Activated CD8-positive, alpha-beta T cell treated with anti-CD3 and anti-CD28 coated beads for 36 hours (primary cell): ENCODE measurements around the gene HECTD4. TPM values are rescaled to one million over a fixed set of nuclear protein-coding genes. Genes with fewer than 3 reads are reported as not detected.

Experiments used
- ATAC-seq: fragments of 200-7000 bp; cut with Tn5 transposase; one replicate; pipeline ENCODE4 v1.10.0; 2021; ENCODE audit warnings: mild to moderate bottlenecking, moderate library complexity
- CTCF ChIA-PET: fragments of 350-600 bp; sonication (Branson Sonifier 250); formaldehyde crosslinking; loops from one replicate; lab custom pipeline; 2021; ENCODE audit warnings: antibody characterized with exemption; lab: Charles Lee
- POLR2A ChIA-PET: fragments of 350-600 bp; sonication (Branson Sonifier 250); formaldehyde crosslinking; loops from one replicate; lab custom pipeline; 2021; ENCODE audit warnings: antibody characterized with exemption; lab: Charles Lee
- DNase-seq: peaks from one replicate; pipeline ENCODE4 v3.0.0-alpha.2; 2020
- H3K27ac Mint-ChIP-seq: one replicate; pipeline ENCODE4 v1.8.0; 2021; ENCODE audit warnings: mild to moderate bottlenecking, mixed read lengths
- H3K27me3 Mint-ChIP-seq: one replicate; pipeline ENCODE4 v1.8.0; 2021; ENCODE audit warnings: mixed read lengths
- H3K36me3 Mint-ChIP-seq: one replicate; pipeline ENCODE4 v1.8.0; 2021; ENCODE audit warnings: low read depth, mixed read lengths
- H3K4me1 Mint-ChIP-seq: one replicate; pipeline ENCODE4 v1.8.0; 2021; ENCODE audit warnings: low read depth, mixed read lengths
- H3K4me3 Mint-ChIP-seq: one replicate; pipeline ENCODE4 v1.8.0; 2021; ENCODE audit warnings: mild to moderate bottlenecking, moderate library complexity, mixed read lengths
- H3K9me3 Mint-ChIP-seq: one replicate; pipeline ENCODE4 v1.8.0; 2021; ENCODE audit warnings: mixed read lengths
- intact Hi-C: fragments of 100-400 bp; cut with micrococcal nuclease; formaldehyde crosslinking; loops from one replicate; pipeline ENCODE4 v1.10.0; 2022
- total RNA-seq, 2 experiments: library from RNA; stranded (reverse); gene quantifications; one replicate each; pipeline ENCODE4 v1.2.3, GENCODE V29; 2021
- TF ChIP-seq, protein P1 (sequence below): fragments of 200-600 bp; IDR thresholded peaks from one replicate; pipeline ENCODE4 v1.8.0; 2022; ENCODE audit warnings: antibody characterized with exemption, mild to moderate bottlenecking

The HECTD4 gene
- total RNA-seq, 2 experiments from 2014 or later, result 18.2 to 22.6 TPM

GRCh38 chr12:112375105-112375504, 7.1 kb downstream of the HECTD4 start:
- ATAC-seq, result no peak
- ChIA-PET CTCF (no interaction called here), POLR2A (interaction anchor here (1.1 kb wide), 1 partner anchor 22 kb away, joined by 3 read pairs; no protein-coding TSS in a partner anchor)
- no peaks in the 10 kb centered on the region for H3K27me3 Mint-ChIP-seq
- DNase-seq, result no peak
- H3K4me3 Mint-ChIP-seq, result no peak overlapping the region
- H3K27ac Mint-ChIP-seq, result no peak overlapping the region
- TF ChIP-seq, protein P1, sequence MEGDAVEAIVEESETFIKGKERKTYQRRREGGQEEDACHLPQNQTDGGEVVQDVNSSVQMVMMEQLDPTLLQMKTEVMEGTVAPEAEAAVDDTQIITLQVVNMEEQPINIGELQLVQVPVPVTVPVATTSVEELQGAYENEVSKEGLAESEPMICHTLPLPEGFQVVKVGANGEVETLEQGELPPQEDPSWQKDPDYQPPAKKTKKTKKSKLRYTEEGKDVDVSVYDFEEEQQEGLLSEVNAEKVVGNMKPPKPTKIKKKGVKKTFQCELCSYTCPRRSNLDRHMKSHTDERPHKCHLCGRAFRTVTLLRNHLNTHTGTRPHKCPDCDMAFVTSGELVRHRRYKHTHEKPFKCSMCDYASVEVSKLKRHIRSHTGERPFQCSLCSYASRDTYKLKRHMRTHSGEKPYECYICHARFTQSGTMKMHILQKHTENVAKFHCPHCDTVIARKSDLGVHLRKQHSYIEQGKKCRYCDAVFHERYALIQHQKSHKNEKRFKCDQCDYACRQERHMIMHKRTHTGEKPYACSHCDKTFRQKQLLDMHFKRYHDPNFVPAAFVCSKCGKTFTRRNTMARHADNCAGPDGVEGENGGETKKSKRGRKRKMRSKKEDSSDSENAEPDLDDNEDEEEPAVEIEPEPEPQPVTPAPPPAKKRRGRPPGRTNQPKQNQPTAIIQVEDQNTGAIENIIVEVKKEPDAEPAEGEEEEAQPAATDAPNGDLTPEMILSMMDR, result no peak
- H3K36me3 Mint-ChIP-seq, result no peaks in the 10 kb centered on the region
- H3K9me3 Mint-ChIP-seq, result no peaks in the 10 kb centered on the region
- peaks cover 13% of the 10 kb centered on the region for H3K4me1 Mint-ChIP-seq
- intact Hi-C loops, result no loop called here

GRCh38 chr12:112374166-112374740, 8.0 kb downstream of the HECTD4 start:
- POLR2A ChIA-PET, result interaction anchor here (0.5 kb wide), 1 partner anchor 415 kb away, joined by 3 read pairs; no protein-coding TSS in a partner anchor
- no peaks in the 10 kb centered on the region for H3K27me3 Mint-ChIP-seq
- intact Hi-C loops, result no loop called here
- CTCF ChIA-PET, result no interaction called here
- DNase-seq, result no peak
- no peak overlapping the region for H3K4me3 Mint-ChIP-seq
- no peaks in the 10 kb centered on the region for H3K9me3 Mint-ChIP-seq
- ATAC-seq, result no peak
- TF ChIP-seq, protein P1, result no peak
- no peaks in the 10 kb centered on the region for H3K36me3 Mint-ChIP-seq
- no peak overlapping the region for H3K27ac Mint-ChIP-seq
- H3K4me1 Mint-ChIP-seq, result peaks cover 13% of the 10 kb centered on the region

DNA sequence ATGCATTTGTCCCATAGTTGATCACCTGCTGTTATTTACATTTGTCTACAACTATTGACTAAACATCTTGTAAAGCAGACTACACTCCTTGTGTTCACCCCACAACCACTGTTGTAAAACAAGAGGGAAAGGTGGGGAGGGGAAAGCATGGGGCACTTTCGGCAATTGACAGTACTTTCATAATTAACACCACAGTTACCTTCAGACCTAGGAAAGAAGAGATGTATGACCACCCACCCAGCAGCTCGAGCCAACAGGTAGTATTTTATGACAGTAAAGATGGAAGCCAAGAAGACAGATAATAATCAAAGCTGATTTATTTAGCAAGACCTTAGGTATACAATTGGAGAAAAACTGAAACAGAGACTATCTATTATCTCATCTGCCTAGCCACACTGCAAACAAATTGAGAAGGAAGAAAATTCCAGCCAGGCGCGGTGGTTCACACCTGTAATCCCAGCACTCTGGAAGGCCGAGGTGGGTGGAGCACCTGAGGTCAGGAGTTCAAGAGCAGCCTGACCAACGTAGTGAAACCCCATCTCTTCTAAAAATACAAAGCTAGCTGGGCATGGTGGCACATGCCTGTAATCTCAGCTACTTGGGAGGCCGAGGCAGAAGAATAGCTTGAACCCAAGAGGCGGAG, 11.2 kb downstream of the HECTD4 start:
- TF ChIP-seq, protein P1, result no peak
- Mint-ChIP-seq H3K4me3 (no peak overlapping the region), H3K9me3 (no peaks in the 10 kb centered on the region), H3K36me3 (no peaks in the 10 kb centered on the region), H3K27me3 (no peaks in the 10 kb centered on the region), H3K27ac (no peak overlapping the region), H3K4me1 (peaks cover 12% of the 10 kb centered on the region)
- ChIA-PET POLR2A (no interaction called here), CTCF (interaction anchor here (1.8 kb wide), 1 partner anchor 16 kb away, joined by 9 read pairs; no protein-coding TSS in a partner anchor)
- ATAC-seq (no peak), DNase-seq (no peak)
- intact Hi-C loops, result no loop called here

DNA sequence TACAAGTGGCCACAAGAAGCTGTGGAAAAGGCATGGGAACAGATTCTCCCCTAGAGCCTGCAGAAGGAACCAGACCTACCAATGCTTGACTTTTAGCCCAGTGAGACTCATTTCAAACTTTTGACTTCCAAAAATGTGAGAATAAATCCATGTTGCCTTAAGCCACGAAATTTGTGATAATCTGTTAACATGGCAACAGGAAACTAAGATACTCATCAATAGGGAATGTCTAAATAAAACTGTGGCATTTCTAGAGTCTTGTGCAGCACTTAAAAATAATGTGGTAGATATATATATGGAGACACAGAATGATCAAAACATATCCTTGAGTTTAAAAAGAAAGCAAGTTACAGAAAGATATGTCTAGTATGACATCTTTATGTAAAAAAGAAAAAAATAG, 12.0 kb downstream of the HECTD4 start:
- no peak for ATAC-seq
- TF ChIP-seq, protein P1, result no peak

DNA sequence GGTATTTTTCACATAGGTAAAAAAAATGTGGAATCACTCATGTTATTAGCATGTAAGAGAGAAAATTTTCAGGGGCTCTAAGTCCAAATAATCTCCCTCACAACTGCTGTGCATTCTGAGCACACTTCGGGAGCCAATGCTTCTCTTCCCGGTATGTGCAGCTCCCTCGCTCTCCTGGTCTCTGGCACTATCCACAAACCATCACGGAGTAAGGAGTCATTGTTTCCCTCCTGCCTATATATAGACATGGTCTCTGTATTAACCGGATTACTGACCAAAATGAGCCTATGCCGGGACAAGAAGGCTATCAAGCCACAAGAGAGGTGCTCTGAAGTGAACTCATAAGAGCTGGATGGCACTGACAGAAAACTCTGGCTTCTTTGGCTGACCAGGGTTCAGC, 13.4 kb downstream of the HECTD4 start:
- POLR2A ChIA-PET, result no interaction called here
- H3K36me3 Mint-ChIP-seq, result no peaks in the 10 kb centered on the region
- DNase-seq, result no peak
- peaks cover 15% of the 10 kb centered on the region for H3K4me1 Mint-ChIP-seq
- intact Hi-C loops, result no loop called here
- TF ChIP-seq, protein P1, result no peak
- no peaks in the 10 kb centered on the region for H3K27me3 Mint-ChIP-seq
- no peaks in the 10 kb centered on the region for H3K9me3 Mint-ChIP-seq
- CTCF ChIA-PET, result interaction anchor here (1.0 kb wide), 1 partner anchor 11 kb away, joined by 4 read pairs; no protein-coding TSS in a partner anchor
- H3K27ac Mint-ChIP-seq, result no peak overlapping the region
- no peak overlapping the region for H3K4me3 Mint-ChIP-seq
- ATAC-seq, result no peak

More for the DNA sequence above, 12.0 kb downstream of the HECTD4 start:
- H3K4me1 Mint-ChIP-seq, result peaks cover 15% of the 10 kb centered on the region
- H3K27ac Mint-ChIP-seq, result no peak overlapping the region
- no peak overlapping the region for H3K4me3 Mint-ChIP-seq
- ChIA-PET POLR2A (no interaction called here), CTCF (no interaction called here)
- H3K36me3 Mint-ChIP-seq, result no peaks in the 10 kb centered on the region
- DNase-seq, result no peak
- intact Hi-C loops, result no loop called here
- no peaks in the 10 kb centered on the region for H3K9me3 Mint-ChIP-seq
- no peaks in the 10 kb centered on the region for H3K27me3 Mint-ChIP-seq
